NCI-H1694 (cell line): ENCODE results near the gene NOS1AP.

ENCODE experiments used
- DNase-seq: peaks from one replicate; lab custom pipeline; 2025; lab: John Stamatoyannopoulos, UW

Gene NOS1AP

GRCh38 chr1:162385702-162386101 is 316.2 kb downstream of the NOS1AP start:
- DNase-seq: no peak

DNA sequence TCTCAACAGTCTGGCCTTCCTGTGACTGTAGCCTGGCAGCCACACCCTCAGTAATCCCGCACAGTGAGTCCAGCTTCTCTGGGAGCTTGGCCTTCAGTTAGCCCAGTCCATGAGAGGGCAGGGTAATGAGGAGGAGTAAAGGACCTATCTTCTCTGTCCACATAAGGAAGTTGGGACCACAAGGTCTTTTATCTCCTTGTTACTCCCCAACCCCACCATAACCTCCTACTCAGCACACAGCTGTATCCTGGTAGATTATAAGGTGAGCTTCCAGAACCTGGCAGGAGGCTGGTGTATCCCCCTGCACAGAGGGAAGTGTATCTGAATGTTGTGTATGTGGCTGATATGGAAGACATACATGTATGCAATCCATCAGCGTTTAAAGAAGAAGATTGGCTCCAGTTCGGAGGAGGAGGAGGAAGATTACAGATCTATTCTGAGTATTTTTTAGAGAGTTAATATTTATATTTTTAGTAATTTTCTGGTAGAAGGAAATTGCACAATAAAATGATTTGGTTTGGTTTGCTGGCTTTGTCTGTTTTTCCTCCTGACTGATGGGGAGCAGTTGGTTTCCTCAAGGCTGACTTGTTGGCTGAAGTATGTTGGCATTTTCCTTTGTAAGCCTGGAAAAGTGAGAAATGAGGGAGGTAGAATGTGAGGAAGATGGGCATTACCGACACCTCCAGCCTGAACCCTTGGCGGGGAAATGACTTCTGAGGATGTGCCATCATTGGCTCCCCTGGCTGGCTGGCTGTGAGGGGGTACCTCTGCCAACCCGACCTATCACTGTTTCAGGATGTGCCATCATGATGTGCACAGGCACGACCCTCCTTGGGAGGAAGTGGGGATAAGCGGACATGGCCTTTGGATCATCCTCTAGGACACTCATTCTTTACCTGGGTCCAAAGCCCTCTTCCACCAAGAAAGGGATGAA is 317.1 kb downstream of the NOS1AP start:
- no peak for DNase-seq

DNA sequence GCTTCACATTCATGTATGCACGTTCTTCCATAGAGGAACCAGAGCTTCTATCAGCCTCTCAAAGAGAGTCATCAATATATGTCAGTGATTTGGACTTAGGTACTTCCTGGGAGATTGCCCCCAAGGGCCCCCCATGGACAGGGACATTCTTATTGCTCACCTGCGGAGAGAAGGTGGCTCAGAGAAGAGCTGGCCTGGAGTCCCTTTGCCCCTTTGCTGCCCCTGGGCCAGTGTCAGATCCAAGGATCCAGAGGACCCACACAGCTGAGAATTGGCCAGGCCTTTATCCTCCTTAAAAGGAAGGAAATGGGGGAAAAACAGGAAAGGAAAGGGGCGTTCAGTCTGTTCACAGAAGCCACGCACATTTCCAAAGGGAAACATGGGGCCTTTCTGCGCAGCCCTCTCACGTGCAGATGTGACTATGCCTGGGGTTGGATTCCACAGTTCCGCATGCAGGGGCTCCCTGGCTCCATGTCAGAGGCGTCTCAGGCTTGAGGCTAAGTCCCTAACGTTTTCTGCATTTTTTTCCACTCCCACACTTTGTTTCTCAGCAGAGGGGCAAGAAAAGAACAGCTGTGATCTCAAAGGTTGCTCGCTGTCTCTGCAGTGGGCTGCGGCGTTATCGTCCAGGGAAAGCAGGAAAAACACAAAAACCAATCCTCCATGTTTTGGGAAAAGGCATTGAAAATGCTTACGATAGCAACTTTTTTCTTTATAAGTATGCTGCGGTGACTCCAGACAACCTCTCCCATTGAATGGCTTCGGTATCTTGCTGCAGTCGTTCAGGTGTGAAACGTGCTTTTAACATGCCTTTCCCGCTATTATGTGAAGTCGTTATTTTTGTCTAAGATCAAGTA is 318.0 kb downstream of the NOS1AP start:
- DNase-seq: no peak

DNA sequence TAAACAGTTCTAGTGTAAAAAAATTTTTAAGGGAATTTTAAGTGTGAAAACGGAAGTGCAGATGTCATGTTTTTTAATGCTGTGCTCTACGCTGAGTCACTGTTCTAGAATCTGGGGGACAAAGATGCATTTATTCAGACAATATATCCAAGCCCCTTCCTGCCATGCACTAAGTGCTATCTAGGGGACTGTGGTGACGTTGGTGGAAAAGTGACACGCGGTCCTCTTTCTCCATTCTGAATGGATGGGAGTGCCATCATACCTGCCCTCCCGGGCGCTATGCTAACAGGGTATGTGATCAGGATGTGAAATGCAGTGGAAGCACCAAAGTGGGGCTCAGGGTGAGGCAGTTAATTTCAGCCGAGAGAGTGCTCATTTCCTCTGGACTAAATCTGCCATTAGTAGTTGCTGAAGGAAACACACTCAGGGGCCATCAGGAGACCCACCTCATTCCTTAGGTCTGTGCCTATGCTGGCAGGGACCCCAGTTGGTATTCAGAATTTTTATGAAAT is 318.6 kb downstream of the NOS1AP start:
- DNase-seq: no peak

DNA sequence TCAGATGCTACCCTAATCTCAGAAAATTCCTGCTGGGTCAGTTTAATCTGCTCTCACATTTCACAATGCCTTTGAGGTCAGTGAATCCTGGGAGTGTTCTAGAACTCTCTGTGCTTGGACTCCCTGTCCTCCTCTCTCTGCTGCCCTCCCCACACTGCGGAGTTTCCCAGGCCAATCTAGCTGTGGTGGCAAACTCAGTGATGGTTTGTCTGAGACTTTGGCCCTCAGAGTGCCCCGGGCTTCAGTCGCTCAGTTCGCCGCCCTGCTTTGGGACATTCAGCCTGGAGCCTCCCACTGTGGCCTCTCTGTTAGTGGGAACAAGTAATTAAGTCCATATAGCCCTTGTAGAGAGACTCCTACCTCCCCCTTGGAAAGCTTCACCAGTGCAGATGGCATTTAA is 319.1 kb downstream of the NOS1AP start:
- no peak for DNase-seq

- peak; percentile 49 for DNase-seq
These were observed 319.7 kb downstream of the NOS1AP start for GRCh38 chr1:162389021-162389818.

DNA sequence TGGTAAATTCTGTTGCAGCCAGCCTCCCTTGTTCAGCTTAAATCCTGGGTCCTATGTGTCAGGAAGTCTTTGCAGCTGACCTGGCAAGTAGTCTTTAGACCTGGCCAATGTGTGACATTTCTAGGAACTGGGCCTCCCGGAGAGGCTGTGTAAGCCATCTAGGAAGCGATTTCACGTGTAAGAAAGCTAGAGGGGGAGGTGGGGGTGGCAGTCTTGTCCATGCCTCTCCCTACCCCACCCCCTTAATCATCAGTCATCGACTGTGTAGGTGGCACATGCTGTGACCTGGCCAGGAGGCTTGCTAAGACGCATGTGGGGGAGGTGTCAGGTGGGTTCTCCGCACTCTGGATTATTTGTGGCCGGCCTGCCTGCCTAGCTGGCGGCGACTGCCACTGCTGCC is 320.5 kb downstream of the NOS1AP start:
- no peak for DNase-seq

- DNase-seq: no peak
These were observed 321.1 kb downstream of the NOS1AP start for GRCh38 chr1:162390396-162391185.

- DNase-seq: no peak
These were observed 322.5 kb downstream of the NOS1AP start for GRCh38 chr1:162391790-162392563.

- DNase-seq: no peak
These were observed 326.9 kb downstream of the NOS1AP start for GRCh38 chr1:162396201-162396906.

- no peak for DNase-seq
These were observed 327.6 kb downstream of the NOS1AP start for GRCh38 chr1:162397039-162397448.

- DNase-seq: no peak
These were observed 328.6 kb downstream of the NOS1AP start for GRCh38 chr1:162397943-162398560.

DNA sequence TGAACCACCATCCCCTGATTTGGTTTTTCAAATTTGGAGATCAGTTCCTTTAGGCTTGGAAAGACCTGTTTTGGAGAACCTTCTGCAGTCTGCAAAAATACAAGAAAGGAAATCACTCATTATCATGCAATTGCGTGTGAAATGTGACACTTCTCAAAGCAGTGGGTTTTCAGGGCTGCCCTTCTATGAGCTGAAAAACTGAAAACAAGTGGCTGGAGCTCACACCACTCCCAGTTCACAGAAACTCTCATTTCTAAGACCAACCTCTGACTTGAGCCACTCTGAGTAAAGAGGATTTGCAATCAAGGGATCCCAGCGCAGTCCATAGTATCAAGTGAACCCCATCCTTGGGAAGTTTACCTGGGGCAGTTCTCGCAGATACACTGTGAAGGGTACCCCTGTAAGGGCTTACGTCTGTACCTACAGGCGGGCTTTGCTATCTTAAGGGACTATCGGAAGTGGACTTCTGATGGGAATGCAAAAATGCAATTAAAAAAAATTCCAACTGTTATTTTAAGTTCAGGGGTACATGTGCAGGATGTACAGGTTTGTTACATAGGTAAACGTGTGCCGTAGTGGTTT is 329.6 kb downstream of the NOS1AP start:
- no peak for DNase-seq

DNA sequence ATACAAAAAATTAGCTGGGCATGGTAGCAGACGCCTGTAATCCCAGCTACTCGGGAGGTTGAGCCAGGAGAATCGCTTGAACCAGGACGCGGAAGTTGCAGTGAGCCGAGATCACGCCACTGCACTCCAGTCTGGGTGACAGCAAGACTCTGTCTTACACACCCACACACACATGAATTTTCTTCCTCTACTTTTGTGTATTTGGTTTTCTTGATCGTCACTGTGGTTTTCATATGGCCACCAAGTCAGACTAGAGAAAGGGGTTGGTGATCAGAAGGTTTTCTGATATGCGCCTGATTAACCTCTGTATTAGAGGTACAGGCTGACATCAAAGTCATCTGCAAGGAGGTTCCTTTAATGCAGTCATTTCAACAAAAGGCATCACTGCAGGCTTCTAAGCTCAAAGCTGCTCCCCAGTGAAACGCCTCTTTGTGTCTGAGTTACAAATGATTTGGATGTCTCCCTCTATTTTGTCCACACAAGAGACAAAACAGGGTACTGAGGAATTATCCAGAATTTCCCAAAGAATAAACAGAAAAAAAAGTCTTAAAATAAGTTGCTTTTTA is 331.4 kb downstream of the NOS1AP start:
- no peak for DNase-seq

- DNase-seq: no peak
These were observed 335.2 kb downstream of the NOS1AP start for GRCh38 chr1:162404550-162405160.

DNA sequence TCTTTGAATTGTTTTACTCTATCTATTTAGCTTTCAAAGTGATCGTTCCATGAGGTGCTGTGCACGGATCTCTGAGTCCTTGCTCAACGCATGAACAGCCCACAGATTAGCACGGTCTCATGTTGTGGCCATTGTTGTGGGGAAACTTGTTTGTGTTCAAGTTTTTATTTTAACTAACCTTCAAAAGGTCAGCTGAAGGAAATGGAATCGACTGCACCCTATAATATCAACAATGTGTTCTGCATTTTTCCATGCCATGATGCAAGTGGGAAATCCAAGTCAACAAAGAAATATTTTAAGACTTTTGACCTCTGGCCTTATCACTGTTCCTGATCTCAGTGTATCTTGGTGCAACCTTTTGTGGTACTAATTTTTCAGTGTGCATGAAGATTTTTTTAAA is 336.3 kb downstream of the NOS1AP start:
- DNase-seq: no peak

DNA sequence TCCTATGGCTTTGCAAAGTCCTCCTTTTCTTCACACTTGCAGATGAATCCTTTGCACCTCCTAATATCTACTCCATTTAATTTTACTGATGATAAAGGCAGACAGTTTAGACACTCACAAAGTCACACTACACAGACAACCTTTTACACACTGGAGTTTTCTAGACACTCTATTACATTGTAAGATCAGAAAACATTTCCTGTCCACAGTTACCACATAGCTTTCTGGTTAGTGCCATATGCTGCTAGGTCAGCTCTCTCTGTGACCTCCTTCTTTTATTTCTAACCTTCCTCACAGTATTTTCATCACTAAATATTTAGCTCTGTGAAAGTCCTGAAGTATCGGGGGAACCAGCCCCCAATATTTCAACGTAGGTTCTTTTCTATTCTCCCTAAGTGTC is 337.3 kb downstream of the NOS1AP start:
- no peak for DNase-seq

- no peak for DNase-seq
These were observed 338.0 kb downstream of the NOS1AP start for GRCh38 chr1:162407539-162407938.
